ENCODE results near the gene GMPR.

DNA sequence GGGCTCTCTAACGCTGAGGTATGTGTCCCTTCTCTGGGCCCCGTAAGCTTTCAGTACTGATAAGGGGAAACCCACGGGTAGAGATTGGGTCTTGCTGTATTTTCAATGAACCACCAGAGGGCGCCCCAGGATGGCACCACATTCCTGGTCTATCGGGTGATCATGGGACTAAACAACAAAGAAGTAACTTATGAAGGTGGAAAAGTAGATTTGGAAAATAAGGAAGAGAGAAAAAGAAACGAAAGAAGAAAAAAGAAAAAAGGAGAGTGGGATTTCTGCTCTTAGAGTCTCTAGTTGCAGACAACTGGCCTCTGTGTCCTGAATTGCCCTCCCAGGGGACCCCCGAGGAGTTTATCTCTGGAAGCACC lies 93.8 kb downstream of the GMPR start:
- TF ChIP-seq, protein P1, sequence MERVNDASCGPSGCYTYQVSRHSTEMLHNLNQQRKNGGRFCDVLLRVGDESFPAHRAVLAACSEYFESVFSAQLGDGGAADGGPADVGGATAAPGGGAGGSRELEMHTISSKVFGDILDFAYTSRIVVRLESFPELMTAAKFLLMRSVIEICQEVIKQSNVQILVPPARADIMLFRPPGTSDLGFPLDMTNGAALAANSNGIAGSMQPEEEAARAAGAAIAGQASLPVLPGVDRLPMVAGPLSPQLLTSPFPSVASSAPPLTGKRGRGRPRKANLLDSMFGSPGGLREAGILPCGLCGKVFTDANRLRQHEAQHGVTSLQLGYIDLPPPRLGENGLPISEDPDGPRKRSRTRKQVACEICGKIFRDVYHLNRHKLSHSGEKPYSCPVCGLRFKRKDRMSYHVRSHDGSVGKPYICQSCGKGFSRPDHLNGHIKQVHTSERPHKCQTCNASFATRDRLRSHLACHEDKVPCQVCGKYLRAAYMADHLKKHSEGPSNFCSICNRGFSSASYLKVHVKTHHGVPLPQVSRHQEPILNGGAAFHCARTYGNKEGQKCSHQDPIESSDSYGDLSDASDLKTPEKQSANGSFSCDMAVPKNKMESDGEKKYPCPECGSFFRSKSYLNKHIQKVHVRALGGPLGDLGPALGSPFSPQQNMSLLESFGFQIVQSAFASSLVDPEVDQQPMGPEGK (CRISPR knock-in tag; IDR thresholded peaks at IDR 0.05; ENCODE audit: borderline replicate concordance) = no peak
- no peak for TF ChIP-seq ZFP30 (CRISPR knock-in tag; IDR thresholded peaks at IDR 0.05)
